Measurements from ENCODE around the gene NEUROD2. TPM values are rescaled to one million over a fixed set of nuclear protein-coding genes. Genes with fewer than 3 reads are reported as not detected.
A peak's percentile ranks its signal among the peaks of the same experiment; 100 is the strongest.

Gene NEUROD2
- total RNA-seq, 1 experiment from 2014 or later = not detected

GRCh38 chr17:39641883-39642282 is 34.2 kb upstream of the NEUROD2 start:
- ChIA-PET CTCF (interaction anchor here (1.0 to 1.3 kb wide), 3 partner anchors 12 to 20 kb away, joined by 3 to 6 read pairs (median 4); no protein-coding TSS in a partner anchor), POLR2A (no interaction called here)
- intact Hi-C loops (cut with micrococcal nuclease) = no loop called here
- no peak overlapping the region for H3K27ac Mint-ChIP-seq (ENCODE audit: low read depth, unreplicated experiment)
- TF ChIP-seq CTCF (IDR thresholded peaks at IDR 0.05; ENCODE audit: unreplicated experiment) = no peak
- no TSS peak for BruUV-seq (replicated peaks)
- no peaks in the 10 kb centered on the region for H3K9me3 Mint-ChIP-seq (ENCODE audit: unreplicated experiment)
- no peak overlapping the region for H3K4me3 Mint-ChIP-seq (ENCODE audit: unreplicated experiment)
- H3K27me3 Mint-ChIP-seq (ENCODE audit: insufficient read depth, unreplicated experiment) = no peaks in the 10 kb centered on the region
- H3K36me3 Mint-ChIP-seq (ENCODE audit: insufficient read depth, unreplicated experiment) = peaks cover 13% of the 10 kb centered on the region
- no peak for DNase-seq (ENCODE audit: unreplicated experiment)
- H3K4me1 Mint-ChIP-seq (ENCODE audit: insufficient read depth, unreplicated experiment) = peaks cover 39% of the 10 kb centered on the region

- POLR2A ChIA-PET = interaction anchor here (0.5 kb wide), 1 partner anchor 113 kb away, joined by 3 read pairs; no protein-coding TSS in a partner anchor
- no TSS peak for BruUV-seq (replicated peaks)
- H3K27ac Mint-ChIP-seq (ENCODE audit: low read depth, unreplicated experiment) = no peak overlapping the region
- H3K9me3 Mint-ChIP-seq (ENCODE audit: unreplicated experiment) = no peaks in the 10 kb centered on the region
- peaks cover 13% of the 10 kb centered on the region for H3K36me3 Mint-ChIP-seq (ENCODE audit: insufficient read depth, unreplicated experiment)
- H3K4me3 Mint-ChIP-seq (ENCODE audit: unreplicated experiment) = no peak overlapping the region
- CTCF ChIA-PET = interaction anchor here (0.7 to 1.3 kb wide), 3 partner anchors 13 to 18 kb away, joined by 3 to 6 read pairs (median 5); no protein-coding TSS in a partner anchor
- intact Hi-C loops (cut with micrococcal nuclease) = no loop called here
- no peaks in the 10 kb centered on the region for H3K27me3 Mint-ChIP-seq (ENCODE audit: insufficient read depth, unreplicated experiment)
- no peak for DNase-seq (ENCODE audit: unreplicated experiment)
- TF ChIP-seq CTCF (IDR thresholded peaks at IDR 0.05; ENCODE audit: unreplicated experiment) = no peak
- peaks cover 39% of the 10 kb centered on the region for H3K4me1 Mint-ChIP-seq (ENCODE audit: insufficient read depth, unreplicated experiment)
Observed at GRCh38 chr17:39641097-39641496, 33.4 kb upstream of the NEUROD2 start.

GRCh38 chr17:39640591-39641031 is 32.9 kb upstream of the NEUROD2 start:
- intact Hi-C loops (cut with micrococcal nuclease) = no loop called here
- H3K4me3 Mint-ChIP-seq (ENCODE audit: unreplicated experiment) = no peak overlapping the region
- no peaks in the 10 kb centered on the region for H3K9me3 Mint-ChIP-seq (ENCODE audit: unreplicated experiment)
- H3K27me3 Mint-ChIP-seq (ENCODE audit: insufficient read depth, unreplicated experiment) = no peaks in the 10 kb centered on the region
- peaks cover 10% of the 10 kb centered on the region for H3K36me3 Mint-ChIP-seq (ENCODE audit: insufficient read depth, unreplicated experiment)
- CTCF ChIA-PET = interaction anchor here (0.7 kb wide), 1 partner anchor 89 kb away, joined by 3 read pairs; no protein-coding TSS in a partner anchor
- TF ChIP-seq CTCF (IDR thresholded peaks at IDR 0.05; ENCODE audit: unreplicated experiment) = no peak
- no peak for DNase-seq (ENCODE audit: unreplicated experiment)
- BruUV-seq (replicated peaks) = no TSS peak
- peaks cover 39% of the 10 kb centered on the region for H3K4me1 Mint-ChIP-seq (ENCODE audit: insufficient read depth, unreplicated experiment)
- no peak overlapping the region for H3K27ac Mint-ChIP-seq (ENCODE audit: low read depth, unreplicated experiment)
- POLR2A ChIA-PET = interaction anchor here (0.5 kb wide), 1 partner anchor 113 kb away, joined by 3 read pairs; no protein-coding TSS in a partner anchor

- Mint-ChIP-seq H3K4me1 (ENCODE audit: insufficient read depth, unreplicated experiment) (peaks cover 39% of the 10 kb centered on the region), H3K9me3 (ENCODE audit: unreplicated experiment) (no peaks in the 10 kb centered on the region), H3K27me3 (ENCODE audit: insufficient read depth, unreplicated experiment) (no peaks in the 10 kb centered on the region), H3K4me3 (ENCODE audit: unreplicated experiment) (no peak overlapping the region), H3K36me3 (ENCODE audit: insufficient read depth, unreplicated experiment) (peaks cover 2% of the 10 kb centered on the region), H3K27ac (ENCODE audit: low read depth, unreplicated experiment) (peak overlapping the region; percentile 97)
- POLR2A ChIA-PET = no interaction called here
- no peak for TF ChIP-seq CTCF (IDR thresholded peaks at IDR 0.05; ENCODE audit: unreplicated experiment)
- no TSS peak for BruUV-seq (replicated peaks)
- CTCF ChIA-PET = interaction anchor here (0.7 to 9.9 kb wide), 3 partner anchors 14 to 90 kb away, joined by 3 to 146 read pairs (median 6); no protein-coding TSS in a partner anchor
- no peak for DNase-seq (ENCODE audit: unreplicated experiment)
- intact Hi-C loops (cut with micrococcal nuclease) = loop anchor here (5.0 kb wide), 2 partner anchors 47 to 112 kb away; partner anchors contain the start of gene PGAP3
Observed at GRCh38 chr17:39639566-39640458, 32.1 kb upstream of the NEUROD2 start.

Data from MCF 10A (cell line).